Left renal cortex interstitium (tissue), 4 donors: ENCODE data around the gene DNASE1L1. TPM values are rescaled to one million over a fixed set of nuclear protein-coding genes. Genes with fewer than 3 reads are reported as not detected.

Source experiments
- DNase-seq, 4 donors: peaks; one replicate each; pipeline ENCODE4 v3.0.0-alpha.2; 2013; ENCODE audit warnings: low read depth in 4 of 4, low spot score in 2 of 4, missing footprints in 1 of 4
- polyA plus RNA-seq, 4 donors: library from polyadenylated mRNA; unstranded; fragments of 120-200 nt; gene quantifications; one replicate each; pipeline ENCODE4 v1.2.1, GENCODE V29; 2013; ENCODE audit not compliant: insufficient read length in 4 of 4

The DNASE1L1 gene
- polyA plus RNA-seq, 4 donors = 13.2 to 14.8 (median 14.7) TPM

DNA sequence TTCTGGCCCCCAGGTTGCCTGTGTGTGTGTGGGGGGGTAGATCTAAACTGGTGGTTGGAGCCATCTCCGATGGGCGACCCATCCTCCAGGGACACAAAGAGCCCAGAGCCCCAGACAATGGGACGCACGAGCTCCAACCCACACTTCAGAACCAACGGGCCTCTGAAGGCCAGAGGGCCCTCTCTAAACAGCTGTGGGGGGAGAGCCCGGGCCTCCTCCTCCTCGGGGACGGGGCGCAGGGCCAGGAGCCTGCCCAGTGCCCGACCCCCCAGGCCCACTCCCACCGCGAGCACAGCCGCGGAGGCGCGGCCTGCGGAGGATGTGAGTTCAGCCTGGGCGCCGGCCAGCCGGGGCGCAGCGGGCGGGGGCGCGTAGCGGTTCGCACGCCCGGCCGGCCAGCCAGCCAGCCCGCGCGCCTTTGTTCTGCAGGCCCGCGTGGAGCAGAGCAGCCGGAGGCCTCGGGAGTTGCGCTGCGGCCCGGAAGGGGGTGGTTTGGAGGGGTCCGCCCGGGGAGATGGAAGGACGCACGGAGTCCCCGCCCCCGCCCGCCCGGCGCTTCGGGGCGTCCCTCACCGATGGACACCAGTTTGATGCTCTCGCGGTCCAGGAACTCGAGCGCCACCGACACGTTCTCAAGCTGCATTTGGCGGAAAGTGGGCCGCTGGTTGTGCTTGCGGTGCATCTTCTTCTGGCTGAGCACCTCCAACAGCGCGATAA lies 38.6 kb downstream of the DNASE1L1 start:
- no peak for DNase-seq

DNA sequence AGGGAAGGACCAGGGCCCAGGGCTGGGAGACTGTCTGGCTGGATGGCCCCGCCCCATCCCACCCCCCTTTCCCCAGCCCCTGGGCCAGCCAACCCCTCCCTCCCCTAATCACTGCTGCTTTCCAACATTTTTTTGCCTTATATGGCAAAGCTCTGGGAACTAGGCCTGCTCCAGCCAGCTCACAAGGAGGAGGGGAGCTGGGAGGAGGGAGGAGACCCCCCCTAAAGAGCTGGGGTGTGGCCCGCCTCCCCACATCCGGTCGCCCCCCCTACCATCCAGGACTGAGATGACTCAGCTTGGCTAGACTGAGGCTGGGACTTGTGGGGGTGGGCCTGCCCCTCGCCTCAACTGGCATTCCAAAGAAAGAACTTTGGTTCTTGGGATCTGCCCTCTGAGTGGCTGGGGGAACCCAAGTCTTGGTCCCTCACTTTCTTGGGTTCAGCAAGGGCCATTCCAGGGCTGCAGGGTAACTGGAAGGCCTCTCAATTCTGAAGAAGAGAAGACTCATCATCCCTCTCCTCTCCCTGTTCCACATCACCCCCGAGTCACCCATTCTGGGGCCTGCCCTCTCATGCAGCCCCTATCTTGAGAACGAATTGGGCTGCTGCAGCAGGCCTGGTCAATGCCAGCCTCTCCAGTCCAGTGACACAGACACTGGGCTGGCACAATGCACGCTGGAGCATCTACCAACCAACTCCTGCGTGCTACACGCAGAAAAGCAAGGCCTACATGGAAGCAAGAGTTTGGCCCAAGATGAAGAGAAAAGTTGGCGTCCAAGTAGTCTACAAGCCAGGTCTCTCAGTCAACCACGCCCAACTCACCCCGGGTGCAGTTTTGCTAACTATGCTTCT lies 39.4 kb downstream of the DNASE1L1 start:
- peak in 1 of 4 donors; percentile 77 for DNase-seq

DNA sequence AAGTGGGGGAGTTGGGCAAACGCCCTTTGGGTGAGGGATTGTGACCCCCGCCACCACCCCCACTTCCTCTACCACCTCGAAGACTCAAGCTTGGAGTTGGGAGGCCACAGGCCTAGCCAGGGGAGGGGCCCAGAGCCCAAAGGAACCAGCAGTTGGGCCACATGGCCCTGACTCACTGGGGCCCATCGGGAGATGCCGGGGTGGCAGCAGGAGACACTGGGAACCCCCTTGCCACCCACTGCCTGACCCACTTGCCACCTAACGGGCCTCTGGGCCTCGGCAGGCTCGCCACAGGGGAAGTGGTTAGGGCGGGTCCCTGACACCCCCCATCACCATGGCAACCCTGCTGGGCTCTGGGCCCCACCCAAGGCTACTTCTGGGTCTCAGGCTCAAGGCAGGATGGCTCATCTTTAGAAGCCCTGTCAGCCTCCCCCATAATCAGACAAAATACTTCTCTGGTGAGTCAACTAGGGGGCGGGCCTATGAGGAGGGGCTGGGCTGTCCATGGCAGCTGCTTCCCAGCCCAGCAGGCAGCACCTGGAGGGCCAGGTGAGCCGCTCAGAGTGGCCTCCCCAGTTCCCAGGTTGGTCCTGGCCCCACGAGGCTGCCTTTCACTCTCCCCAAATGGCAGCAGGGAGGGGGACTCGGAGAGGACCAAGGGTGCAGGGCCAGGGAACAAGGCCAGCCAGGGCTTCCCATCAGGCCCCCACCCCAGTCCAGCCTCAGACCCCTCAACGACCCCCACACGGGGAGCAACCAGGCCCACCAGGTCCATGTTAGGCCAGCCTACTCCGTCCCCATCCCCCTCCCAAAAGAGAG lies 40.2 kb downstream of the DNASE1L1 start:
- DNase-seq = no peak

DNA sequence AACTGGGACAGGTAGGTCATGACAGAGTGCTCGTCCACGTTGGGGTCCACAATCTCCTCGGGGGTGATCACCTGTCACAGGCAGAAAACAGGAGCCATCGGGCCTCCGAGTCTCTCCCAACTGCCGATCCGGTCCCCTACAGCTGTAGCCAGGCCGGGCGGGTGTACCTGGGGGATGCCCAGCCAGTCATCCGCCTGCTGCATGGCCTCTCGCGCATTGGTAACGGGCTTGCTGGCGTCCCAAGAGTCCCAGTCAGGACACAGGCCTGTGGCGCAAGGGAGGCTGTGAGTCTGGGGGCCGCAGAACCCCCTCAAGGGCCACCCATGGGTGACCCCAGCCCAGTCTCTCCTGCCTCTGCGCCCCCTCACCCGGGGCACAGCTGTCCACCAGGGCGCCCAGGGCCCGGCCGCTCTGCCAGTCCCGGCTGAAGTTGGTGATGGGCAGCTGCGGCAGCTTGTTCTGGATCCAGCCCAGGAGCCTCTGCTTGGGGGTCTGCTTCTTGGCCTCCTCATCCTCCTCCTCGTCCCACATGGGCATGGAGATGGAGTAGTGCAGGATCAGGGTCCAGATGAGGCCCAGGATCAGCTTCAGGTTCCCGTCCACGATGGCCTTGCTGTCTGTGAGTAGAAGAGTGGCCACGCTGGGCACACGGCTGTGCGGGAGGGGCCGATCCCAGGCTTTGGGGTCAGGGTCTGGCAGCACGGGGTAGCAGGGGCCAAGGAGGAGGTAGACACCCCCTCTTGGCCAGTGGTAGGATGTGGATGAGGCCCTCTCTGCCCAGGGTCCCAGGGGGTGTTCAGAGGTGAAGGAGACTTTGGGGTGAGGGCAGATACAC lies 41.4 kb downstream of the DNASE1L1 start:
- DNase-seq = no peak

DNA sequence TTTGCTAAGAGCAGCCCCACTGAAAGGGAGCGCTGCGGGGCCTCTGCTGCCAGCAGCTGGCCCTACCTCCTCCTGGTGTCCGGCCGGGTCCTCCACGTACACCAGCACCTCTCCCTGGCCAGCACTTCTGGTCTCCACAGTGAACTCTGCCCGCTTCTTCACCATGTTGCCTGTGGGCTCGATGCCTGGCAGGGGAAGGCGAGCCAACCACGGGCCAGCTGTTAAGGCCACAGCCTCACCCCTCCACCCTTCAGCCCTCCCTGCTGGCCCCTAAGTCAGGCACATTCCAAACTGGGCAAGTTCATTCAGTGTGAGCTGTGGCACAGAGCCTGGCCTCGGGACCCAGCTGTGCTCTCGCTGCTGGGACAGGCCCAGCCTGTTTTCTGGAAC lies 42.4 kb downstream of the DNASE1L1 start:
- DNase-seq = no peak

DNA sequence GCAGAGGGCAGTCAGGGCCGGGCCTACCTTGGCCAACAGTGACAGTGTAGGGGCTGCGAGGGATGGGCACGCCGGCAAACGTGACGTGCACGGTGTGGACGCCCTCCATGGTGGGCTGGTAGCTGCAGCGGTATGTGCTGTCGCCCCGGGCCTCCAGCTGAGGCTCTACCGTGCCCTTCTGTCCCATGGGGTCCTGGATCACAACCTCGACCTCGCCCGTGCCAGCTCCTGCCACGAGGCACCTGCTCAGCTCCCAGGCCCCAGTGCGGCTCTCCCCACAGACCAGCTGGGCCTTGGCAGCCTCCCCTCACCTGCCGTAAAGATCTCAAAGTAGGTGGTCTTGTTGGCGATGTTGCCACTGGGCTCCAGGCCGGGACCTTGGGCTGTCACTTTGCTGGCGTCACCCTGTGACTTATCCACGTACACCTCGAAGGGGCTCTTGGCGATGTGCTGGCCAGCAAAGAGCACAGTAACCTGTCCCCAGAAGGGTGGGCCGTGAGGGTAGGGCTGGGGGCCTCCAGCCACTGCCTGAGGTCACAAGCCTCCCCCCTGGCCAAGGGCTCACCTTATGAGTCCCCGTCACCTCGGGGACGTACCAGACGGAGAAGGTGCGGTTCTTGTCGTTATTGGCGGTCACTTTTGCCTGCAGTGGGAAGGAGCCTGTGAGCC lies 42.9 kb downstream of the DNASE1L1 start:
- no peak for DNase-seq

DNA sequence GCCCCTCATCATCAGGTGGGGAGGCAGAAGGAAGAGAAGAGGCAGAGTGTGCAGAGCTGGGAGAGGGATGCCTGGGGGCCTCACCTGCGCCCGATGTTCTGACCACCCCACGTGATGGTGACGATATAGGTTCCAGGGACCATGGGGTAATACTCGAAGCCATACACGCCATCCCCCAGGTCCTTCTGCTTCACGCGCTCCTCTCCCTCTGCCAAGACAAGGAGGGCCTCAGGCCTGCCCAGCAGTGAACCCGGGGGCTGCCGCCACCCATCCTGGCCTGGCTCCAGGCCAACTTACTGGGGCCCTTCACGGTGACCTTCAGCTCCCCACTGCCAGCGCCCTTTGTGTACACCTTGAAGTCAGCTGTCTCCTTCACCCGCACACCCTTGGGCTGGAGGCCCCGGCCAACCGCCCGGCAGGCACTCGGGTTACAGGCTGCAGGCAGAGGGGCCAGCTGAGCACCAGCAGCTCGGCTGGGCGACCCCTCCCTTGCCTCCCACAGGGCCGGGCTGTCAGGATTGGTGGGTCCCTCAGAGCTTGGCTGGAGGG lies 43.9 kb downstream of the DNASE1L1 start:
- DNase-seq = no peak

DNA sequence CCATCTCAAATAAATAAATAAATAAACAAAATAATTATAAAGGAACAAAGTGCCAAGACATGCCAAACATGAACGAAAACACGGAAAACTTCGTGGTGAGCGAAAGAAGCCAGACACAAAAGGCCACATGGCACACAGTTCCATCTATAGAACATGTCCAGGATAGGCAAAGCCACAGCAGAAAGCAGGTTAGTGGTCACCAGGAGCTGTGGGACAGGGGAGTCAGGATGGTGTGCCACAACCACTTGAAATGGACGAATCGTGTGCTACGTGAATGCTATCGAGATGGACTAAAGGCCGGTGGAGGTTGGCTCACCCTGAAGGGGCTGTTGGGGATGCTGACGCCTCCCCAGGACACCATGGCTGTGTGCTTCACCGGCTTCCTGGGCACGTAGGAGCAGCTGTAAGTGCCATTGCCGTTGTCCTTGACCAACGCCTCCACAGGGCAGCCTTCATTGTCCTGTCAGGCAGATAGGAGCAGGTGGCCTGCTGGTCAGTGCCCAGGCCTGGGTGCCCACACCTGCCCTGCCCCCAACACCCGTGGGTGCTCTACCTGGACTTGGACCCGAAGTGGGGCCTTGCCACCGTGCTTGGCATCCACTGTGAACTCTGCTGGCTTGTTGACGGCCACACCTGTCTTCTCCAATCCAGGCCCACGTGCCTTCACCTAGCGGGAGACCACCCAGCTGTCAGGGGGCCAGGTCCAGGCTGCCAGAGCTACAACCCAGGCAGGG lies 45.2 kb downstream of the DNASE1L1 start:
- no peak for DNase-seq

DNA sequence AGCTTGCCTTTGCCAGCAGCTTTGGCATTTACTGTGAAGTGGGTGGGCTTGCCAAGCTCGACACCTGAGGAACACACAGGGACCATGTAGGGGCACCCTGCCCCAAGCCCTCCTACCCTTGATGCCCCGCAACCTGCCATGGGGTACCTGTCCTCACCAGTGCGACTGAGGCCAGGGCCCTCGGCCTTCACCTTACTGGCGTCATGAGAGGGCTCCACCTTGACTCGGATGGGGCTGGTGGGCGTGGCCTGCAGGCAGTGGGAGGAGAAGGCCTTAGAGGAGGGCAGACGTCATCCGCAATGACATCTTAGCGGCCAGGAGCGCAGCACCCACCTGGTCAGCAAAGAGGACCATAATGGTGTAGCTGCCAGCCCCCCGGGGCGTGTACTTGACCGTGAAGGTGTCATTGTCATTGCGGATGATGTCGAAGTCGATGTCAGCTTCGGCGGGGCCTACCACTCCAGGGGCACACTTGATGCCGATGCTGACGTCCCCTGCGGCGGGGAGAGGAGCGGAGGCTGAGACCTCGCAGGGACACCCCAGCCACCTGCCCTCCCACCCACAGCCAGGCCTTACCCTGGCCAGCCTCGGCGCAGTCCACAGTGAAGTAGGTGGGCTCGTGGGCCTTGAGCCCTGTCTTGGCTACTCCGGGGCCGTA lies 46.8 kb downstream of the DNASE1L1 start:
- DNase-seq = no peak

DNA sequence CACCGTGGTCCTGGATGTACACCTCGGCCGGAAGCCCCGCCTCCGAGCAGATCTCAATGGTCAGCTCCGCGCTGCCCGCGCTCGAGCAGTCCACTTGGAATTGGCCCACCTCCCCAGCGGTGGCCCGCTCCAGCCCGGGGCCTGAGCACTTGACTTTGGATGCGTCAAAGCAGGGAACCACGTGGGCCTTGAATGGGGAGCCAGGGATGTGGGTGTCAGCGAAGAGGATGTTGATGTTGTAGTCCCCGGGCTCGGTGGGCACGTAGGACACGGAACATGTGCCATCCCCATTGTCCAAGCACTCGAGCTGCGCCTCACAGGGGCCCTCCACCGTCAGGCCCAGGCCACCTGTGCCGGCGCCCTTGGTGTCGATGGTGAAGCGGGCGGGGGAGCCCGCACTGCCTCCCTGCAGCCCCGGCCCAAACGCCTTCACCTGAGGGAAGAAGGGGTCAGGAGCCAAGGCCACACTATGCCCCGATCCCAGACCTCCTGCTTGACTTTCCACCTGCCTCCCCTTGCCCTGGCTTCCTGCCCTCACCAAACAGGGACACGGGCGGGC lies 48.8 kb downstream of the DNASE1L1 start:
- DNase-seq = no peak

DNA sequence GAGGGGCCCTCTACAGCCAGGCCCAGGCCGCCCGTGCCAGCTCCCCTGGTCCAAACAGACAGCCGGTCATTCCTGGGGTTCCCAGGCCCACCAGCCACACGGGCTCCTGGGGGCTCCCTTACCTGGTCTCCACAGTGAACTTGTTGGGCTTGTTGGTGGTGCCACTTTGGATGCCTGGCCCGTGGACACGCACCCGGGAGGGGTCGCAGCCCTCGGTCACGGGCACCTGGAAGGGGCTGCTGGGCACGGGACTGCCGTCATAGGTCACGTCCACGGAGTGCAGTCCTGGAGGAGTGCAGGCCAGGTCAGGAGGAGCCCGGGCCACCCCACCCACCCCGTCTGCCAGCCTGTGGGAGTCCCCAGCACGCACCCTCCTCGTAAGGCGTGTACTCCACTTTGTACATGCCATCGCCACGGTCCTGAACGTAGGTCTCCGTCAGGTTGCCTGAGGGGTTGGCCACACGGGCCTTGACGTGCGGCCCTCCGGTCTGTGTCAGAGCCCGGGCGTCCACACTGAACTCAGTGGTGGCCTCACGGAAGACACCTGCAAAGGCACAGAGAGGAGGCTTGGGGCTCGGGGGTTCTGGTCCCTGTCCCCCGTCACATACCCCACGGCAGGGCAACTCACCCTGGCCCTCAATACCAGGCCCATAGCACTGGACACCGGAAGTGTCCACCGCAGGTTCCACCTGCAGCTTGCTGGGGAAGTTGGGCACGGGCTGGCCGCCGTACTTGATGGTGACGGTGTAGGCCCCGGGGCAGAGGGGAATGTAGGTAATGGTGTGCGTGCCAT lies 49.5 kb downstream of the DNASE1L1 start:
- DNase-seq = no peak

DNA sequence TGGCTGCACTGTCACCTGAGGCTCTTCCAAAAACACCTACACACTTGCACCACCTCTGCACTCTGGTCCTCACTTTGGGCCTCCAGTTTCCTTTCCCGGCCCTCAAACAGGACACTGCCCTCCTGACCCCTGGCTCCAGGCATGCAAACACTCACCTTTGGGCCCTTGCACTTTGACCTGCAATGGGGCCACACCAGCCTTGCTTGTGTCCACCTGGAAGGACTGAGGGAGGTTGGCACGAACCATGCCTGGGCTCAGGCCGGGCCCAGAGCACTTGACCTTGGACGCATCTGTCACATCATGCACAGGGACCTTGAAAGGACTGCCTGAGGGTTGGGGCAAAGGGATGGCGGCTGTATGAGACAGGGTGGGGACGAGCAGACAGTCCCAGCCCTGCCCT lies 50.2 kb downstream of the DNASE1L1 start:
- no peak for DNase-seq

DNA sequence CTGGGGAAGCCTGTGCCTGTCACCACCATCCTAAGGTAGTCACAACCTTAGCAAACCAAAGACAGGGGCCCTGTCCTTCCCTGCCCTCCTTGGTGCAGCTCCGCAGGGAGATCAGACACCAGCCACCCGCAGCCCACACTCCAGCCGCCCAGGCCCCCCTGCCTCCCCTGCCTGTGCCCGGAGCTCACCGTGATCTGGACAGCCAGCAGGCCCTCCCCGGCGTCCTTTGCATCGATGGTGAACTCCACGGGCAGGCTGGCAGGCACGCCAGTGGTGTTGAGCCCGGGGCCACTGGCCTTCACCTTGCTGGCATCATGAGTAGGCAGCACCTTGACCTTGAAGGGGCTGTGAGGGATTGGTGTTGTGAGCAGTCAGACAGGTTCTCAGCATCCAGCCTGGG lies 51.0 kb downstream of the DNASE1L1 start:
- no peak for DNase-seq

DNA sequence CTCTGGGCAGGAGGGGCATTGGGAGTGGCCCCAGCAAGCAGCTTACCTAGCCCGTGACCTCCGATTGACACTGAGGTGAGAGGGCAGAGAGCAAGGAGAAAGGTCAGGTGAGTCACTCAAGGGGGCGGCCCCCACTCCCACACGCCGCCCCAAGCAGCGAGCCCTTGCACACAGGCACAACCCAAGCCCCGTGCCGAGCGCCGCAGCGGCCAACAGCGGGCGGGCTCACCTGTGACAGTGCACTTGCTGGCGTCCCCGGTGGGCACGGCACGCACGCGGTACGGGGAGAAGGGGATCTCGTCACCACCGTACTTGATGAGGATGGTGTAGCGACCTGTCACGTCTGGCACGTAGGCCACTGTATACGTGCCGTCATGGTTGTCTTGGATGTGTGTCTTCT lies 51.8 kb downstream of the DNASE1L1 start:
- DNase-seq = no peak

DNA sequence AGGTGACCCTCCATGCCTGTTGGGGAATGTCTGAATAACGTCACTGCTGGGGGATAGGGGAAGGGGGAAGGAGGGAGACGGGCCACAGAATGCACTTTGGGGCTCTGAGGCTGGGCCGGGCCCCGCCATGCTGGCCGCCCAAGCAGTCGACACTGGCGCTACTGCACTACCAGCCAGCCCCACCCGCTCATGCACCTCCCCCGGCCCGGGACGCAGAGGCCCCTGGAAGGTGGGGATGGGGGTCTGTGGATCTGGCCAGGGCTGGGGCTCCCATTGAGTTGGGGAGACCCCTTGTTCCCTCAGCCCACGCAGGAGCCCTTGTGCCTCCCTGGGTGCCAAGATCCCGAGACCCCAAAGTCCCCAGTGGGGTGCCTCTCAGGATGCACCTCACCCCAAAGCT lies 52.5 kb downstream of the DNASE1L1 start:
- DNase-seq = no peak

DNA sequence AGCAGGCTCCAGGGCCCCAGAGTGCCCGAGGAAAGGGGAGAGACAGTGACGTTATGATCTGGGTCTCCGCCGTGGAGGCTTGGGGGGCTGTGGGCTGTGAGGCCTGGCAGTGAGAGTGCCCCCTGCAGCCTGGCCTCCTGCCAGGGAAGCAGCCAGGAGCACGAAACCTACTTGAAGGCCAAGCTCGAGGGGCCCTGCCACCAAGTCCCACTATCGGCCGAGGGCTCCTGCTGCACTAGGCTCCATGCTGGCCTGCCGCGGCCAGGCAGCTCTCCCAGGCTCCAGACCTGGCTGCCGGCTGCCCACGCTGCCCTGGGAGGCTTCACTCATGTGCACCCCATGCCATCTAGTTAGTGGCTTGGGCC lies 53.3 kb downstream of the DNASE1L1 start:
- DNase-seq = no peak

DNA sequence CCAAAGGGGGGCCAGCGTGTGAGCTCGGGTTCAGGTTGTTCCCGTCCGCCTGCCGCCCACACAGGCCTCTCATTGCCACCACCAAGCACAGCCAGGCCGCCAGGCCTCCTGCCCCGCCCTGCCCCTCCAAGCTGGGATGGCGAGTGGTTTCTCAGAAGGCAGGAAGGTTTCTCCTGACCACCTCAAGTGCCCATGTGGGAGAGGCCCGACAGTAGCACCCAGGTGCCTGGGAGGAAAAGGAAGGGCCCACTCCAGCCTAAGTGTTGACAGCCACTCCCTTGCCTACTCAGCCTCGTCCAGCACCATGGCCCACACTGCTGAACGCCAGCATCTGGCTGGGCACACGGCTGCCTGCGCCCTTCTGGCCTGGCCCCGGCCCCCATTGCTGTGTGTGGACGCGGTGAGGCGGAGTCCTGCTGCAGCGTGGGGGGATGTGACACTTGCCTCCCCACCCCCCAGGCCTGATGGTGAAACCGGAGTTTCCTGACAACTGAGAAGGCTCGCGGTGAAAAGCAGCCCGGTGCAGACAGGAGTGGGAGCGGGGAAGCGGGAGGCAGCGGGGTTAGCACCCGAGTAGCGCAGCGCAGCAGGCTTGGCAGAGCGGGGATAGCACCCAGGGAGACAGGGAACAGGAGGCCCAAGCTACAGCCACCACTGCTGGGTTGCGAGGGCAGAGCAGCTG lies 53.8 kb downstream of the DNASE1L1 start:
- no peak for DNase-seq
